Measurements from ENCODE around the gene FAM151A. TPM values are rescaled to one million over a fixed set of nuclear protein-coding genes. Genes with fewer than 3 reads are reported as not detected.

Gene FAM151A
- total and polyA plus RNA-seq, 3 donors from 2014 or later, result 0.56 to 2.2 (median 0.94) TPM

- Histone ChIP-seq H3K36me3 (ENCODE audit: low read depth, missing control alignments) (no peaks in the 10 kb centered on the region), H3K4me1 (peaks cover 21% of the 10 kb centered on the region), H3K4me3 (no peak overlapping the region), H3K27me3 (no peaks in the 10 kb centered on the region), H3K9me3 (no peaks in the 10 kb centered on the region), H3K27ac (peak overlapping the region; percentile 33 to 82)
- WGBS, 2 donors, result 72 to 81% methylated on average over 8 to 11 of the region's 11 CpGs
- intact Hi-C loops (cut with DNase I; ENCODE audit: low total_unique reads), result no loop called here
- TF ChIP-seq CTCF (IDR thresholded peaks at IDR 0.05), result no peak
- TF ChIP-seq POLR2A (IDR thresholded peaks at IDR 0.05), result no peak
- DNase-seq, result no peak
These were observed 42.3 kb downstream of the FAM151A start for GRCh38 chr1:54580856-54581550.

GRCh38 chr1:54579337-54579781 is 44.0 kb downstream of the FAM151A start:
- H3K27ac ChIP-seq, result peak overlapping the region in 1 of 2 donors; percentile 64
- WGBS, 2 donors, result 41 to 50% methylated on average over 4 of the region's 4 CpGs
- no peaks in the 10 kb centered on the region for H3K27me3 ChIP-seq
- intact Hi-C loops (cut with DNase I; ENCODE audit: low total_unique reads), result no loop called here
- no peaks in the 10 kb centered on the region for H3K9me3 ChIP-seq
- H3K4me3 ChIP-seq, result no peak overlapping the region
- no peaks in the 10 kb centered on the region for H3K36me3 ChIP-seq (ENCODE audit: low read depth, missing control alignments)
- DNase-seq, result no peak
- TF ChIP-seq CTCF (IDR thresholded peaks at IDR 0.05) (no peak), POLR2A (IDR thresholded peaks at IDR 0.05) (no peak)
- peaks cover 21% of the 10 kb centered on the region for H3K4me1 ChIP-seq

- Histone ChIP-seq H3K4me1 (peaks cover 21% of the 10 kb centered on the region), H3K36me3 (ENCODE audit: low read depth, missing control alignments) (no peaks in the 10 kb centered on the region), H3K27ac (no peak overlapping the region), H3K27me3 (no peaks in the 10 kb centered on the region), H3K9me3 (no peaks in the 10 kb centered on the region), H3K4me3 (no peak overlapping the region)
- WGBS, 2 donors, result 61 to 72% methylated on average over 6 of the region's 6 CpGs
- peak; percentile 63 for DNase-seq
- TF ChIP-seq CTCF (IDR thresholded peaks at IDR 0.05), result no peak
- TF ChIP-seq POLR2A (IDR thresholded peaks at IDR 0.05), result no peak
- intact Hi-C loops (cut with DNase I; ENCODE audit: low total_unique reads), result no loop called here
These were observed 45.7 kb downstream of the FAM151A start for GRCh38 chr1:54577612-54578011.

GRCh38 chr1:54575605-54576290 is 47.6 kb downstream of the FAM151A start:
- intact Hi-C loops (cut with DNase I; ENCODE audit: low total_unique reads), result no loop called here
- H3K36me3 ChIP-seq (ENCODE audit: low read depth, missing control alignments), result no peaks in the 10 kb centered on the region
- no peaks in the 10 kb centered on the region for H3K9me3 ChIP-seq
- H3K4me1 ChIP-seq, result peaks cover 23% of the 10 kb centered on the region
- no peak overlapping the region for H3K27ac ChIP-seq
- no peak overlapping the region for H3K4me3 ChIP-seq
- DNase-seq, result no peak
- TF ChIP-seq CTCF (IDR thresholded peaks at IDR 0.05) (no peak), POLR2A (IDR thresholded peaks at IDR 0.05) (no peak)
- whole genome bisulfite sequencing, 2 donors, result 93 to 98% methylated on average over 8 of the region's 8 CpGs
- H3K27me3 ChIP-seq, result no peaks in the 10 kb centered on the region

Measured in testis (tissue), 3 donors.